Neuronal stem cell (in vitro differentiated cells): ENCODE measurements around the gene ETV5.

Source experiments
- DNase-seq: peaks from one replicate; pipeline ENCODE4 v3.0.0-alpha.2; 2013; ENCODE audit warnings: low spot score
- H2AFZ ChIP-seq: one replicate; pipeline ENCODE4 v1.6.1; 2013; ENCODE audit warnings: mild to moderate bottlenecking, low read length, inconsistent platforms
- H2AK5ac ChIP-seq: 2 replicates; pipeline ENCODE4 v1.6.1; 2013; ENCODE audit warnings: low read depth, mild to moderate bottlenecking, inconsistent platforms, low read length, moderate library complexity, mixed read lengths
- H2BK120ac ChIP-seq: 2 replicates; pipeline ENCODE4 v1.6.1; 2013; ENCODE audit warnings: low read depth, mild to moderate bottlenecking, inconsistent platforms, low read length, moderate library complexity, mixed read lengths
- H2BK12ac ChIP-seq: one replicate; pipeline ENCODE4 v1.6.1; 2013; ENCODE audit warnings: low read length, inconsistent platforms
- H2BK15ac ChIP-seq: 2 replicates; pipeline ENCODE4 v1.6.1; 2013; ENCODE audit warnings: mild to moderate bottlenecking, low read length, inconsistent platforms, mixed read lengths
- H2BK5ac ChIP-seq: one replicate; pipeline ENCODE4 v1.6.1; 2013; ENCODE audit warnings: inconsistent platforms, mild to moderate bottlenecking, low read length, moderate library complexity
- H3K14ac ChIP-seq: one replicate; pipeline ENCODE4 v1.6.1; 2013; ENCODE audit warnings: low read length, inconsistent platforms
- H3K18ac ChIP-seq: 2 replicates; pipeline ENCODE4 v1.6.1; 2013; ENCODE audit warnings: low read length, inconsistent platforms
- H3K23ac ChIP-seq: 2 replicates; pipeline ENCODE4 v1.6.1; 2013; ENCODE audit warnings: low read depth, mild to moderate bottlenecking, mixed read lengths, low read length, inconsistent platforms; ENCODE audit not compliant: poor library complexity
- H3K27ac ChIP-seq: replicated peaks from 3 replicates; pipeline ENCODE4 v1.5.1; 2013; ENCODE audit warnings: low read length, inconsistent platforms
- H3K27me3 ChIP-seq, 3 experiments: 2 replicates each; pipeline ENCODE4 v1.6.1; 2013; ENCODE audit warnings: low read length in 3 of 3, mild to moderate bottlenecking in 2 of 3, inconsistent platforms in 1 of 3, low read depth in 1 of 3, mixed read lengths in 1 of 3, moderate library complexity in 1 of 3; ENCODE audit not compliant: control insufficient read depth in 3 of 3, insufficient read depth in 3 of 3
- H3K36me3 ChIP-seq, 2 donors: replicated peaks in 1 of 2; 2 replicates each; pipeline ENCODE4 v1.6.1; 2013; ENCODE audit warnings: low read length in 2 of 2; ENCODE audit not compliant: control insufficient read depth in 2 of 2, insufficient read depth in 2 of 2
- H3K4ac ChIP-seq: 2 replicates; pipeline ENCODE4 v1.6.1; 2013; ENCODE audit warnings: inconsistent platforms, mild to moderate bottlenecking, low read length, moderate library complexity
- H3K4me1 ChIP-seq, 2 donors: 1 replicate in 1 of 2; 2 replicates in 1 of 2; pipeline ENCODE4 v1.6.1; 2013; ENCODE audit warnings: low read length in 2 of 2, low read depth in 1 of 2; ENCODE audit not compliant: control insufficient read depth in 2 of 2, insufficient read depth in 1 of 2
- H3K4me2 ChIP-seq: one replicate; pipeline ENCODE4 v1.6.1; 2013; ENCODE audit warnings: mild to moderate bottlenecking, low read length, inconsistent platforms; ENCODE audit not compliant: insufficient read depth, poor library complexity, severe bottlenecking
- H3K4me3 ChIP-seq, 2 donors: 2 replicates each; pipeline ENCODE4 v1.5.1; 2013; ENCODE audit warnings: low read length in 2 of 2, mild to moderate bottlenecking in 2 of 2, inconsistent platforms in 1 of 2, moderate library complexity in 1 of 2
- H3K79me1 ChIP-seq: one replicate; pipeline ENCODE4 v1.6.1; 2013; ENCODE audit warnings: low read depth, mild to moderate bottlenecking, inconsistent platforms, low read length, moderate library complexity
- H3K9ac ChIP-seq: one replicate; pipeline ENCODE4 v1.6.1; 2013; ENCODE audit warnings: mild to moderate bottlenecking, low read depth, low read length, inconsistent platforms; ENCODE audit not compliant: poor library complexity
- H3K9me3 ChIP-seq, 2 donors: replicated peaks in 1 of 2; 2 replicates each; pipeline versions ENCODE3 to v1.6.1; 2013; ENCODE audit warnings: low read length in 2 of 2, mild to moderate bottlenecking in 2 of 2, inconsistent platforms in 1 of 2, low read depth in 1 of 2, mixed read lengths in 1 of 2, moderate library complexity in 1 of 2; ENCODE audit not compliant: control insufficient read depth in 2 of 2, insufficient read depth in 1 of 2
- H4K8ac ChIP-seq: one replicate; pipeline ENCODE4 v1.6.1; 2013; ENCODE audit warnings: low read depth, mild to moderate bottlenecking, inconsistent platforms, low read length, moderate library complexity
- H4K91ac ChIP-seq: one replicate; pipeline ENCODE4 v1.6.1; 2013; ENCODE audit warnings: low read length, low read depth, mild to moderate bottlenecking, inconsistent platforms; ENCODE audit not compliant: poor library complexity
- WGBS, 2 donors: extraction: QIAGEN DNeasy Blood & Tissue Kit; methylation state at CpG; one replicate each; pipeline ENCODE4 v1.1.7; 2013; ENCODE audit warnings: missing lambda C conversion rate in 2 of 2, mixed read lengths in 1 of 2; ENCODE audit not compliant: insufficient read length in 2 of 2, insufficient replicate concordance in 1 of 2; ENCODE audit errors: extremely low coverage in 2 of 2; 5-methylcytosine and 5-hydroxymethylcytosine counted together

The ETV5 gene

DNA sequence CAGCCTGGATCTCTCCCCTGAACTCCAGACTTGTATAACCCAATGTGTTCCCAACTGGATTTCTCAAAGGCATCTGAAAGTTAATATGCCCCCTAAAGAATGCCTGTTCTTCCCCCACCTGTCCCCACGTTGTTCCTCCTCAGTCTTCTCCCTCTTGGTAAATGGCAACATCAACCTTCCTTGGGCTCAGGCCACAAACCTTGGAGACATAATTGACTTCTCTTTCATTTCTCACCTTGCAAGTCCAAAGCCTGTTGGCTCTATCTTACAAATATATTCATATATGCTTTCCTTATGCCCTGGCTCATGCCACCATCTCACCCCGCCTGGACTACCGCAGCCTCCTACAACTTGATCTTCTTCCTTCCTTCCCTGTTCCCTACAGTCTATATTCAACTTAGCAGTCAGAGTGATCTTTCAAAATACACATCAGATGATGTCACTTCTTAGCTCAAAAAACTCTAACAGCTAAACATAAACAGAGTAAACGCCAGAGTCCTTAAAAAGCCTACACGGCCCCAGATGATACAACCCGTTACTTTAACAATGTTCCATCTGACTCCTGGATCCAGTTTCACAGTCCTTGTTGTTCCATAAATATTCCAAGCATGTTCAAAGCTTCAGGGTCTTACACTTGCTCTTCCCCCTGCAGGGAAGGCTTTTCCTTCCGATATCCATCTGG lies 66.2 kb downstream of the ETV5 start:
- Histone ChIP-seq H2BK5ac (no peak overlapping the region), H3K79me1 (no peaks in the 10 kb centered on the region)
- WGBS, 2 donors, result no CpG with 5 or more reads among the region's 7 CpGs

DNA sequence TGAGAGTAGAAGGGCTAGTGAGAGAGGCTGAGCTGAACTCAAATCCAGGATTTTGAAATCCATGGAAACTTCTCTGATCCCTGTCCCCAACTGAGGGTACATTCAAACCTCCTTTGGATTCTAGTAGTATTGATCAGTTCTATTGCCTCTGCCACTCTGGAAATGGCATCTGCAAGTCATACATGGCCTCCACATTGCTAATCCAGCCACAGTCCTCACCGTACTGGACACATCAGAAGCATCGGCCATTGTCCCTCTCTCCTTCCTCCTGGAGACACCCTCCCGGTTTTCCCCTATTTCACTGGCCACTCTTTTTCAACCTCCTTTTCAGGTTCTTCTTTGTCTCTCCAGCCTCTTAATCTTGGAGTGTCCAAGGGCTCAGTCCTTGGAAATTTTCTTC lies 66.9 kb downstream of the ETV5 start:
- Histone ChIP-seq H3K4me2 (no peak overlapping the region), H2AK5ac (no peak overlapping the region), H3K27ac (no peak overlapping the region), H3K14ac (no peak overlapping the region), H3K27me3 (peaks cover 0 to 54% (median 0%) of the 10 kb centered on the region in 3 experiments), H2BK5ac (no peak overlapping the region), H3K79me1 (no peaks in the 10 kb centered on the region), H3K36me3 (peaks cover 0 to 12% of the 10 kb centered on the region in 2 donors), H2BK12ac (no peak overlapping the region), H3K4ac (no peak overlapping the region), H4K8ac (no peak overlapping the region), H2AFZ (no peak overlapping the region), H2BK120ac (no peak overlapping the region), H4K91ac (no peak overlapping the region), H3K9ac (no peak overlapping the region), H3K4me3 (no peak overlapping the region), H3K18ac (no peak overlapping the region), H3K23ac (no peak overlapping the region), H3K4me1 (peaks cover 0 to 19% of the 10 kb centered on the region in 2 donors), H3K9me3 (peaks cover 2 to 9% of the 10 kb centered on the region in 2 donors), H2BK15ac (no peak overlapping the region)
- no CpG with 5 or more reads among the region's 3 CpGs for WGBS, 2 donors
- no peak for DNase-seq

More for the DNA sequence above, 66.2 kb downstream of the ETV5 start:
- H4K8ac ChIP-seq, result no peak overlapping the region
- no peak overlapping the region for H3K27ac ChIP-seq
- H2AFZ ChIP-seq, result no peak overlapping the region
- H3K27me3 ChIP-seq, result peaks cover 0 to 48% (median 0%) of the 10 kb centered on the region in 3 experiments
- no peak overlapping the region for H3K18ac ChIP-seq
- H3K23ac ChIP-seq, result no peak overlapping the region
- H2BK12ac ChIP-seq, result no peak overlapping the region
- no peak overlapping the region for H3K14ac ChIP-seq
- no peak overlapping the region for H3K9ac ChIP-seq
- no peak for DNase-seq
- H3K9me3 ChIP-seq, result peaks cover 2 to 9% of the 10 kb centered on the region in 2 donors
- no peak overlapping the region for H2BK15ac ChIP-seq
- no peak overlapping the region for H2AK5ac ChIP-seq
- no peak overlapping the region for H3K4me3 ChIP-seq
- H3K36me3 ChIP-seq, result peaks cover 3 to 18% of the 10 kb centered on the region in 2 donors
- H4K91ac ChIP-seq, result no peak overlapping the region
- H2BK120ac ChIP-seq, result no peak overlapping the region
- peaks cover 0 to 23% of the 10 kb centered on the region in 2 donors for H3K4me1 ChIP-seq
- no peak overlapping the region for H3K4me2 ChIP-seq
- no peak overlapping the region for H3K4ac ChIP-seq

GRCh38 chr3:186038360-186038759 lies 70.5 kb downstream of the ETV5 start:
- Histone ChIP-seq H3K23ac (no peak overlapping the region), H3K79me1 (no peaks in the 10 kb centered on the region), H3K14ac (no peak overlapping the region), H4K91ac (no peak overlapping the region), H2BK15ac (no peak overlapping the region), H3K4me1 (no peaks in the 10 kb centered on the region), H3K36me3 (no peaks in the 10 kb centered on the region), H3K27ac (no peak overlapping the region), H3K9ac (no peak overlapping the region), H2AFZ (no peak overlapping the region), H3K4me3 (no peak overlapping the region), H3K9me3 (peaks cover 2 to 9% of the 10 kb centered on the region in 2 donors), H2AK5ac (no peak overlapping the region), H3K4ac (no peak overlapping the region), H3K27me3 (peaks cover 0 to 51% (median 0%) of the 10 kb centered on the region in 3 experiments), H2BK12ac (no peak overlapping the region), H3K18ac (no peak overlapping the region), H2BK120ac (no peak overlapping the region), H4K8ac (no peak overlapping the region), H2BK5ac (no peak overlapping the region), H3K4me2 (no peak overlapping the region)
- no CpG with 5 or more reads among the region's 4 CpGs for WGBS, 2 donors
- DNase-seq, result no peak

GRCh38 chr3:186035277-186035676 lies 73.6 kb downstream of the ETV5 start:
- Histone ChIP-seq H2BK12ac (no peak overlapping the region), H2BK5ac (no peak overlapping the region), H2AFZ (no peak overlapping the region), H3K79me1 (no peaks in the 10 kb centered on the region), H4K8ac (no peak overlapping the region), H4K91ac (no peak overlapping the region), H3K23ac (no peak overlapping the region), H3K4me2 (no peak overlapping the region), H3K4me3 (no peak overlapping the region), H3K14ac (no peak overlapping the region), H2BK15ac (no peak overlapping the region), H3K27ac (no peak overlapping the region), H3K4ac (no peak overlapping the region), H3K18ac (no peak overlapping the region), H3K9ac (no peak overlapping the region), H3K27me3 (peaks cover 0 to 28% (median 0%) of the 10 kb centered on the region in 3 experiments), H3K4me1 (no peaks in the 10 kb centered on the region), H2AK5ac (no peak overlapping the region), H3K36me3 (no peaks in the 10 kb centered on the region), H3K9me3 (peaks cover 2 to 9% of the 10 kb centered on the region in 2 donors), H2BK120ac (no peak overlapping the region)
- WGBS, 2 donors, result no CpG with 5 or more reads among the region's 4 CpGs
- no peak for DNase-seq
